ENCODE measurements around the gene ZNF611.
A peak's percentile ranks its signal among the peaks of the same experiment; 100 is the strongest.
"Not testable (repeated sequence)": the region's sequence is repeated elsewhere in the genome, so short reads cannot be mapped to it uniquely, and the experiment has no call there.

The ZNF611 gene

GRCh38 chr19:52734893-52735661 lies at the start of gene ZNF611:
Gene ZNF611, minus strand, starts transcription at chr19:52735044. Its CDS starts 19,150 bp downstream, at chr19:52715894.
- DNase-seq: peak; percentile 96

GRCh38 chr19:52782864-52783263 lies 48.0 kb upstream of the ZNF611 start:
- DNase-seq: peak; percentile 69

- peak; percentile 9 for DNase-seq
Observed at GRCh38 chr19:52778811-52779210, 44.0 kb upstream of the ZNF611 start.

DNA sequence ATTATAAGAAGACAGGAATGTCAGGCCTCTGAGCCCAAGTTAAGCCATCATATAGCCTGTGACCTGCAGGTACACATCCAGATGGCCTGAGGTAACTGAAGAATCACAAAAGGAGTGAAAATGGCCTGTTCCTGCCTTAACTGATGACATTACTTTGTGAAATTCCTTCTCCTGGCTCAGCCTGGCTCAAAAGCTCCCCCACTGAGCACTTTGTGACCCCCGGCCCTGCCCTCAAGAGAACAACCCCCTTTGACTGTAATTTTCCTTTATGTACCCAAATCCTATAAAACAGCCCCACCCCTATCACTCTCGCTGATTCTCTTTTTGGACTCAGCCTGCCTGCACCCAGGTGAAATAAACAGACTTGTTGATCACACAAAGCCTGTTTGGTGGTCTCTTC lies 21.6 kb upstream of the ZNF611 start:
- DNase-seq: not testable (repeated sequence)

- DNase-seq: no peak
Observed at GRCh38 chr19:52749780-52750179, 14.9 kb upstream of the ZNF611 start.

- peak; percentile 57 for DNase-seq
Observed at GRCh38 chr19:52748336-52748950, 13.6 kb upstream of the ZNF611 start.

GRCh38 chr19:52745919-52746318 lies 11.1 kb upstream of the ZNF611 start:
- DNase-seq: peak; percentile 10

- DNase-seq: no peak
Observed at GRCh38 chr19:52743091-52743490, 8.2 kb upstream of the ZNF611 start.

GRCh38 chr19:52742516-52742915 lies 7.7 kb upstream of the ZNF611 start:
- DNase-seq: peak; percentile 12

DNA sequence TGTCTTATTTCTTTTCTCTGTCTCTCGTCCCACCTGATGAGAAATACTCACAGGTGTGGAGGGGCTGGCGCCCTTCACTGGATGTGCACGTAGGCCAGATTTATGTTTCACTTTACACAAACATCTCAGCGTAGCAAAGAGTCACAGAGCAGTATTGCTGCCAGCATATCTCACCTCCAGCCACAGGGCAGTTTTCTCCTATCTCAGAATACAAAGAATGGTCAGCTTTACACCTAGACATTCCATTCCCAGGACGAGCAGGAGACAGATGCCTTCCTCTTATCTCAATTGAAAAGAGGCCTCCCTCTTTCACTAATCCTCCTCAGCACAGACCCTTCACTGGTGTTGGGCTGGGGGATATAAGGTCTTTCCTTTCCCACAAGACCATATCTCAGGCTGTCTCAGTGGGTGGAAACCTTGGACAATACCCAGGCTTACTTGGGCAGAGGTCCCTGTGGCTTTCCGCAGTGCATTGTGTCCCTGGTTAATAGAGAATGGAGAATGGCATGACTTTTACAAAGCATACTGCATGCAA lies 7.2 kb upstream of the ZNF611 start:
- no peak for DNase-seq

- DNase-seq: not testable (repeated sequence)
Observed at GRCh38 chr19:52741371-52741770, 6.5 kb upstream of the ZNF611 start.

- no peak for DNase-seq
Observed at GRCh38 chr19:52739576-52739975, 4.7 kb upstream of the ZNF611 start.

- peak; percentile 67 for DNase-seq
Observed at GRCh38 chr19:52735734-52736133, 890 bp upstream of the ZNF611 start.

DNA sequence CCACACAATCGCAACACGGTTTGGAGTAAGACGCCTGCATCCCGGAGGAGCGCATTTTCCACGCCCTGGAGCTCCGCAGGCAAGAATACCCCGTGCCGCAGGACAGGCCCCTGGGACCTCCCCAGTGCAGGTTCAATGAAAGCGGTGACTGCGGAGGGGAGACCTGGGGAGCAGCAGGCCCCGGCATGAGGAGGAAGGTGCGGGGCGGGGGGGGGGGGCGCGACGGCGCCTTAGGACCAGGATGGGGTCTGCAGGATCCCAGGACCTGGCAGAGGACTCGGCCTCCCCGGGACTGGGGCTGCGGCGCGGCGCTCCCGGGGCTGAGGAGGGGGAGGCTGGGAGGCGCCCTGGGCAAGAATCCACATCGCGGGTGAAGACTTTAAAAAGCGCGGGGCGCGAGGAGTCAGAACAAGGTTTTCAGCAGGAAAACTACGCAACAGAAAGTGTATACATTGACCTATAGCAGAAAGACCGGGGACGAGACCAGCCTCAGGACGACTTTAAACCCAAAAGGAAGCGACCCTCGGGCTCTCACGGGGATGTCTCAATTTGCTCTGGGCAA lies 432 bp downstream of the ZNF611 start:
- peak; percentile 33 for DNase-seq

GRCh38 chr19:52726051-52726450 lies 8.8 kb downstream of the ZNF611 start:
- not testable (repeated sequence) for DNase-seq

GRCh38 chr19:52725528-52725961 lies 9.3 kb downstream of the ZNF611 start:
- no peak for DNase-seq

- DNase-seq: no peak
Observed at GRCh38 chr19:52724701-52725514, 9.9 kb downstream of the ZNF611 start.

DNA sequence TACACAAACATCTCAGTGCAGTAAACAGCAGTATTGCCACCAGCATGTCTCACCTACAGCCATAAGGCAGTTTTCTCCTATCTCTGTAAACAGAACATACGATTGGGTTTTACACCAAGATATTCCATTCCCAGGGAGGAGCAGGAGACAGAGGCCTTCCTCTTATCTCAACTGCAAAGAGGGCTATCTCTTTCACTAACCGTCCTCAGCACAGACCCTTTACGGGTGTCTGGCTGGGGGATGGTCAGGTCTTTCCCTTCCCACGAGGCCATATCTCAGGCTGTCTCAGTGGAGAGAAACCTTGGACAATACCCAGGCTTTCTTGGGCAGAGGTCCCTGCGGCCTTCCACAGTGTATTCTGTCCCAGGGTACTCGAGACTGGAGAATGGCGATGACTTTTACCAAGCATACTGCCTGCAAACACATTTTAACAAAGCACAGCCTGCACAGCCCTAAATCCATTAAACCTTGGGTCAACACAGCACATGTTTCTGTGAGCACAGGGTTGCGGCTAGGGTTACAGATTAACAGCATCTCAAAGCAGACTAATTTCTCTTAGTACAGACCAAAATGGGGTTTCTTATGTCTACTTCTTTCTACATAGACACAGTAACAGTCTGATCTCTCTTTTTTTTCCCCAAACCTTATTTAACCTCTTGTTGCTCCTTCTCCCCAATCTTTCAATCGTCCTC lies 10.8 kb downstream of the ZNF611 start:
- DNase-seq: not testable (repeated sequence)

DNA sequence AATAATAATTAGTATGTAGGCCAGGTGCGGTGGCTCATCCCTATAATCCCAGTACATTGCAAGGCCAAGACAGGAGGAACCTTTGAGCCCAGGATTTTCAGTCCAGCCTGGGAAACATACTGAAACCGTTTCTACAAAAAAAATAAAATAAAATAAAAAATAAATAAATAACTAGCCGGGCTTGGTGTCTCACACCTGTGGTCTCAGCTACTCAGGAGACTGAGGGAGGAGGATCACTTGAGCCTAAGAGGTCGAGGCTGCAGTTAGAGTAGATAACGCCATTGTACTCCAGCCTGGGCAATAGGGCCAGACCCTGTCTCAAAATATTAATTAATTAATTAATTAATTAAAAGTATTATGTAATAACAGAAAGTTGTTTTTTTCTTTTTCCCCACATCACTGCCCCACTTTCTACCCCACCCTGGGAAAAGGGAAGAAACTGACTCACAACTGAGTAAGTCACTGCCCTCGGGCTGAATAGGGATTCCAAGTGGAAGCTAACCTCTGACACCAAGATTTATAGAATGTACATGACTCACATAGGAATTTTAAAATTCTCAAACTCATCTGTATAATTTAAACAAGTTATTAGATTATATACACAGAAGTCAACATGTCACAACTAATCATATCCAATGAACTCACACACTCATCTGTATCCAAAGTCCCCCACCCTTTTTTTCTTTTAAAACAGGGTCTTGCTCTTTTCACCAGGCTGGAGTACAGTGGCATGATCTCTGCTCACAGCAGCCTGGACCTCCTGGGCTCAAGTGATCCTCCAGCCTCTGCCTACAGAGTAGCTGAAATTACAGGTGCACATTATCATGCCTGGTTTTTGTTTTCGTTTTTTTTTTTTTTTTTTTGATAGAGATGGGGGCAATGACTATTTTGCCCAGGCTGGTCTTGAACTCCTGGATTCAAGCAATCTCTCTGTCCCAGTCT lies 12.5 kb downstream of the ZNF611 start:
- peak; percentile 98 for DNase-seq

DNA sequence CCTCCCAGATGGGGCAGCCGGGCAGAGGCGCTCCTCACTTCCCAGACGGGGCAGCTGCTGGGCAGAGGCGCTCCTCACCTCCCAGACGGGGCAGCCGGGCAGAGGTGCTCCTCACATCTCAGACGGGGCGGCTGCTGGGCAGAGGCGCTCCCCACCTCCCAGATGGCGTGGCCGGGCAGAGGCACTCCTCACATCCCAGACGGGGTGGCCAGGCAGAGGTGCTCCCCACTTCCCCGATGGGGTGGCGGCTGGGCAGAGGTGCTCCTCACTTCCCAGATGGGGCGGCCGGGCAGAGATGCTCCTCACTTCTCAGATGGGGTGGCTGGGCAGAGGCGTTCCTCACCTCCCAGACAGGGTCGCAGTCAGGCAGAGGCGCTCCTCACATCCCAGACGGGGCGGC lies 14.3 kb downstream of the ZNF611 start:
- DNase-seq: not testable (repeated sequence)

DNA sequence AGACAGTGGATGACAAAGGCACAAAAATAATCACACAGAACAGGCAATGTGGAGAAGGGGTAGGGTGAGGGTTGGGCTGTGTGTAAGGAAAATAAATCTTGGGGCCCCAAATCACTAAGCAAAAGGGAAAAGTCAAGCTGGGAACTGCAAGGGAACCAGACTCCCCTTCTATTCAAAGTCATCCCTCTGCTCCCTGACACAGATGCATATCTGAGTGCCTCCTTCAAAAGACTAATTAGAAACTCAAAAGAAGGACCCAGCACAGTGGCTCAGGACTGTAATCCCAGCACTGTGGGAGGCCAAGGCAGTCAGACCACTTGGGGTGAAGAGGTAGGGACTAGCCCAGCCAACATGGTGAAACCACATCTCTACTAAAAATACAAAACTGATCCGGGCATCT lies 18.3 kb downstream of the ZNF611 start:
- DNase-seq: no peak
